MM.1S (cell line): ENCODE data around the gene UIMC1.

Experiments
- EZH2 ChIP-seq: fragments of 300-600 bp; sonication (generic); optimal IDR thresholded peaks from 2 replicates; pipeline ENCODE3; 2017; ENCODE audit warnings: low read depth, mild to moderate bottlenecking, antibody characterized with exemption, low read length, mixed read lengths
- TF ChIP-seq, protein P1 (sequence below): fragments of 300-600 bp; sonication (generic); IDR thresholded peaks from 2 replicates; pipeline ENCODE4 v1.5.1; 2016; ENCODE audit warnings: antibody characterized with exemption, low read length, mixed read lengths

DNA sequence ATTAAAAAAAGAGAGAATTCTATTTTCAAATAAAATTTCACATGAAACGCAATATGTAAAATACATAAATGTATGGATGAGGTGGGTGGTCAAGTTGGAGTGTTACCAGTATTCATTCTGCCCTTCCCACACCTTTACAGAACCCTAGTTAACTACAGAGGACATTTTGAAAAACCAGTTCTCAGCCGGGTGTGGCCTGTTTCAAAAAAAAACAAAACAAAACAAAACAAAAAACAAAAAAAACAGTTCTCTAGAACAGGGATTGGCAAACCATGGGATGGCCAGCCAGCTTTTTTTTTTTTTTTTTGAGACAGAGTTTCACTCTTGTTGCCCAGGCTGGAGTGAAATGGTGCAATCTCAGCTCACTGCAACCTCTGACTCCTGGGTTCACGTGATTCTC, 79.0 kb downstream of the UIMC1 start:
- TF ChIP-seq, protein P1, sequence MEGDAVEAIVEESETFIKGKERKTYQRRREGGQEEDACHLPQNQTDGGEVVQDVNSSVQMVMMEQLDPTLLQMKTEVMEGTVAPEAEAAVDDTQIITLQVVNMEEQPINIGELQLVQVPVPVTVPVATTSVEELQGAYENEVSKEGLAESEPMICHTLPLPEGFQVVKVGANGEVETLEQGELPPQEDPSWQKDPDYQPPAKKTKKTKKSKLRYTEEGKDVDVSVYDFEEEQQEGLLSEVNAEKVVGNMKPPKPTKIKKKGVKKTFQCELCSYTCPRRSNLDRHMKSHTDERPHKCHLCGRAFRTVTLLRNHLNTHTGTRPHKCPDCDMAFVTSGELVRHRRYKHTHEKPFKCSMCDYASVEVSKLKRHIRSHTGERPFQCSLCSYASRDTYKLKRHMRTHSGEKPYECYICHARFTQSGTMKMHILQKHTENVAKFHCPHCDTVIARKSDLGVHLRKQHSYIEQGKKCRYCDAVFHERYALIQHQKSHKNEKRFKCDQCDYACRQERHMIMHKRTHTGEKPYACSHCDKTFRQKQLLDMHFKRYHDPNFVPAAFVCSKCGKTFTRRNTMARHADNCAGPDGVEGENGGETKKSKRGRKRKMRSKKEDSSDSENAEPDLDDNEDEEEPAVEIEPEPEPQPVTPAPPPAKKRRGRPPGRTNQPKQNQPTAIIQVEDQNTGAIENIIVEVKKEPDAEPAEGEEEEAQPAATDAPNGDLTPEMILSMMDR = no peak
- no peak for TF ChIP-seq EZH2
